Esophagus squamous epithelium (tissue), 4 donors: ENCODE results near the gene C2orf49.
A peak's percentile ranks its signal among the peaks of the same experiment; 100 is the strongest.

Experiments used
- CTCF ChIP-seq, 6 experiments: fragments of 450-650 bp in 4 of 6; fragments of 200-600 bp in 2 of 6; sonication (generic) in 2 of 6; IDR thresholded peaks; one replicate each; pipeline ENCODE4 v1.5.1; 2016 to 2019; ENCODE audit warnings: antibody characterized with exemption in 6 of 6, mild to moderate bottlenecking in 4 of 6, moderate library complexity in 4 of 6
- POLR2A ChIP-seq, 4 donors: fragments of 450-650 bp; IDR thresholded peaks; one replicate each; pipeline ENCODE4 v1.6.1; 2017; ENCODE audit warnings: antibody characterized with exemption in 4 of 4, mild to moderate bottlenecking in 4 of 4, moderate library complexity in 3 of 4

GRCh38 chr2:105328281-105329196 lies 8.8 kb upstream of the C2orf49 start:
- peak in 1 of 4 donors; percentile 11 for TF ChIP-seq POLR2A (IDR thresholded peaks at IDR 0.05)
- no peak for TF ChIP-seq CTCF (IDR thresholded peaks at IDR 0.05)
